ENCODE results near the gene TRIAP1. TPM values are rescaled to one million over a fixed set of nuclear protein-coding genes. Genes with fewer than 3 reads are reported as not detected.

The TRIAP1 gene
- total and polyA plus RNA-seq, 3 experiments from 2014 or later: 51.6 to 88.1 (median 87.0) TPM

GRCh38 chr12:120394483-120395367 lies 51.5 kb downstream of the TRIAP1 start:
- Mint-ChIP-seq H3K4me3 (no peak overlapping the region), H3K27me3 (peaks cover 18 to 35% of the 10 kb centered on the region in 2 donors), H3K36me3 (peaks cover 0 to 4% (median 0%) of the 10 kb centered on the region in 3 donors), H3K4me1 (no peaks in the 10 kb centered on the region), H3K27ac (no peak overlapping the region), H3K9me3 (no peaks in the 10 kb centered on the region)
- H3K36me3 ChIP-seq (ENCODE audit: insufficient read depth, low read length): no peaks in the 10 kb centered on the region
- peaks cover 3% of the 10 kb centered on the region for H3K27me3 ChIP-seq (ENCODE audit: insufficient read depth, low read length, poor library complexity, severe bottlenecking)
- ChIA-PET CTCF (no interaction called here), POLR2A (no interaction called here)
- no peak overlapping the region for H3K27ac ChIP-seq (ENCODE audit: low read depth, low read length)
- no peak overlapping the region for H3K4me3 ChIP-seq (ENCODE audit: low read length)
- no peaks in the 10 kb centered on the region for H3K9me3 ChIP-seq (ENCODE audit: low read length)
- H3K4me1 ChIP-seq (ENCODE audit: insufficient read depth, low read length): no peaks in the 10 kb centered on the region
- DNase-seq: no peak

Other genes with a start within 250 kb of the TRIAP1 start
- 1,000 to 10,000 TPM; 4,137 to 4,308 TPM for gene RPLP0, start 245.3 kb downstream of the TRIAP1 start, total RNA-seq
- gene RPLP0, start 245.3 kb downstream of the TRIAP1 start, polyA plus RNA-seq: 1,675 TPM
- gene PXN, start 180.7 kb downstream of the TRIAP1 start, total RNA-seq: 10 to 100 TPM; 33.7 to 35.9 TPM
- 146 TPM for gene PXN, start 180.7 kb downstream of the TRIAP1 start, polyA plus RNA-seq
- 1,000 to 10,000 TPM; 1,831 to 1,935 TPM for gene RNU4-2, start 154.5 kb downstream of the TRIAP1 start, total RNA-seq
- 44.9 TPM for gene RNU4-2, start 154.5 kb downstream of the TRIAP1 start, polyA plus RNA-seq
- gene RNU4-1, start 153.1 kb downstream of the TRIAP1 start, total RNA-seq: 100 to 1,000 TPM; 628 to 678 TPM
- not detected for gene RNU4-1, start 153.1 kb downstream of the TRIAP1 start, polyA plus RNA-seq
- gene SIRT4, start 144.1 kb downstream of the TRIAP1 start, total RNA-seq: 1 to 10 TPM; 1.8 to 1.9 TPM
- 0.68 TPM for gene SIRT4, start 144.1 kb downstream of the TRIAP1 start, polyA plus RNA-seq
- not detected for gene PLA2G1B, start 118.6 kb downstream of the TRIAP1 start, total RNA-seq
- gene PLA2G1B, start 118.6 kb downstream of the TRIAP1 start, polyA plus RNA-seq: not detected
- under 1 TPM; 0.22 TPM for gene MSI1, start 77.2 kb downstream of the TRIAP1 start, total RNA-seq
- gene MSI1, start 77.2 kb downstream of the TRIAP1 start, polyA plus RNA-seq: not detected
- 100 to 1,000 TPM; 475 TPM for gene COX6A1, start 8.3 kb downstream of the TRIAP1 start, total RNA-seq
- gene COX6A1, start 8.3 kb downstream of the TRIAP1 start, polyA plus RNA-seq: 785 TPM
- gene GATC, start 60 bp upstream of the TRIAP1 start, total RNA-seq: 10 to 100 TPM; 28.6 to 30.6 TPM
- 29.8 TPM for gene GATC, start 60 bp upstream of the TRIAP1 start, polyA plus RNA-seq
- gene SRSF9, start 23.4 kb upstream of the TRIAP1 start, total RNA-seq: 100 to 1,000 TPM; 269 to 272 TPM
- gene SRSF9, start 23.4 kb upstream of the TRIAP1 start, polyA plus RNA-seq: 214 TPM
- 100 to 1,000 TPM; 288 to 296 TPM for gene DYNLL1, start 49.7 kb upstream of the TRIAP1 start, total RNA-seq
- 304 TPM for gene DYNLL1, start 49.7 kb upstream of the TRIAP1 start, polyA plus RNA-seq
- gene COQ5, start 82.8 kb upstream of the TRIAP1 start, total RNA-seq: 10 to 100 TPM; 37.5 to 39.0 TPM
- gene COQ5, start 82.8 kb upstream of the TRIAP1 start, polyA plus RNA-seq: 39.7 TPM
- gene RNF10, start 88.0 kb upstream of the TRIAP1 start, total RNA-seq: 100 to 1,000 TPM; 173 to 205 TPM
- 134 TPM for gene RNF10, start 88.0 kb upstream of the TRIAP1 start, polyA plus RNA-seq
- gene POP5, start 135.0 kb upstream of the TRIAP1 start, total RNA-seq: 10 to 100 TPM; 77.9 to 83.1 TPM
- 101 TPM for gene POP5, start 135.0 kb upstream of the TRIAP1 start, polyA plus RNA-seq
- gene CABP1, start 194.2 kb upstream of the TRIAP1 start, total RNA-seq: under 1 TPM; 0.13 to 0.18 TPM
- gene CABP1, start 194.2 kb upstream of the TRIAP1 start, polyA plus RNA-seq: not detected
- 100 to 1,000 TPM; 130 to 143 TPM for gene MLEC, start 240.8 kb upstream of the TRIAP1 start, total RNA-seq
- 74.9 TPM for gene MLEC, start 240.8 kb upstream of the TRIAP1 start, polyA plus RNA-seq